ENCODE data around the gene SLC16A13.
"Not testable (repeated sequence)": the region's sequence is repeated elsewhere in the genome, so short reads cannot be mapped to it uniquely, and the experiment has no call there.

SLC16A13 gene

DNA sequence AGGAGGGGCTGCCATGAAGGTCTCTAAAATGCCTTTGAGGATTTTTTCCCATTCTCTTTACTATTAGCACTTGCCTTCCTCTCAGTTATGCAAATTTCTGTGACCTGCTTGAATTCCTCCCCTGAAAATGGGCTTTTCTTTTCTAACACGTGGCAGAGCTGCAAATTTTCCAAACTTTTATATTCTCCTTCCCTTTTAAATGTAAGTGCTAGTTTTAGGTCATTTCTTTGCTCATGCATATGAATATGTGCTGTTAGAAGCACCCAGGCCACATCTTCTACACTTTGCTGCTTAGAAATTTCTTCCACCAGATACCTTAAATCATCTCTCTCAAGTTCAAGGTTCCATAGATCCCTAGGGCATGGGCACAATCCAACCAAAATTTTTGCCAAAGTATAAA lies 32.5 kb downstream of the SLC16A13 start:
- no peak for DNase-seq

DNA sequence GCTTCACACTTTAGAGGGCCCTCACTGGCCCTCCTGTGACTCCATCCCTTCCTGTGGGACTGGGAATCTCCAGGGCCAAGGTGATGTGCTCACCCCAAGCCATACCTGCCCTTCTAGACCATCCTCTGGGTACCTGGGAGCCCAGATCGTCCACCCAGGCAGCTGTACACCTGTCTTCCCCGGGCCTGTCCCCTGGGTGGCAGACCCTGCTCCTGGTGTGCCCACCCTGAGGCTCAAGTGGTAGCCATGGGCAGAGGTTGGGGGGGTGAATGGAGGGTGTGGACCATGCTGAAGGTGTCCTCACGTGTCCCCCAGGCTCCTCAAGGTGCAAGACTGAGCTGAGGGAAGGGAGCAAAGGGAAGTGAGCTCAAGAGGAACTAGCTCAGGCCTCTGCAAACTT lies 34.9 kb downstream of the SLC16A13 start:
- DNase-seq = no peak

DNA sequence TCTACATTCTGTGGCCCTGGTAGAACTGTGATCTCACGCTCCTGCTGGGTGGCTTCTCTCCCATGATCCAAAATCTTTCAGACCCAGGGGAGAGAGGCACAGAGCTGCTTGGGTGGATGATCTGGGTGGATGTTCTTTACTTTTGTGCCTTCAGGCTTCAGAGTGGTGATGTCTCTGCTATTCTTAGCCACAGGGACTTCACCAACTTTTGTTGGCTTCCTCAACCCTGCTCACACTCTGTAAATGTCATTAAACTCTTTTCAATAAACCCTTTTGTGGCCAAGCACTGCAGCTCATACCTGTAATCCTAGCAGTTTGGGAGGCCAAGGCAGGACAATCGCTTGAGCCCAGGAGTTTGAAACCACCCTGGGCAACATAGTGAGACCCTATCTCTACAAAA lies 36.6 kb downstream of the SLC16A13 start:
- no peak for DNase-seq

DNA sequence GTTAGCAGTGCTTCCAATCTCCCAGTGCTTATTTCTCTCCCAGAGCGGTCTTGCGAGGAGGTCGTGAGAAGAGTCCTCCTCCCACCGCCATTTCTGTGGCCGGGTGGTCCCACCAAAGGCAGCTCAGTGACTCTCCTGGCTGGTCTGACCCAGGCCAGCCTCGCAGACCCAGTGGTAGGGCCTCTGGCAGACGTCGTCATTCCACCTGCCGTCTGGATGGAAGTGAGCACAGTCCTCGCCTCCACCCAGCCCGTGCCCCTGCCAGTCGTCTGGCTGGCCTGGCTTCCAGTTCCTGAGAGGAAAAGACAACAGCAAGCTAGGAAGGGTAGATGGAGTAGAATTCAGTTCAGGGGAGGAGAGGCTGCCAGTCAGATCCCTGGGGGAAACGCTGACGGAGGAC lies 39.1 kb downstream of the SLC16A13 start:
- DNase-seq = no peak

DNA sequence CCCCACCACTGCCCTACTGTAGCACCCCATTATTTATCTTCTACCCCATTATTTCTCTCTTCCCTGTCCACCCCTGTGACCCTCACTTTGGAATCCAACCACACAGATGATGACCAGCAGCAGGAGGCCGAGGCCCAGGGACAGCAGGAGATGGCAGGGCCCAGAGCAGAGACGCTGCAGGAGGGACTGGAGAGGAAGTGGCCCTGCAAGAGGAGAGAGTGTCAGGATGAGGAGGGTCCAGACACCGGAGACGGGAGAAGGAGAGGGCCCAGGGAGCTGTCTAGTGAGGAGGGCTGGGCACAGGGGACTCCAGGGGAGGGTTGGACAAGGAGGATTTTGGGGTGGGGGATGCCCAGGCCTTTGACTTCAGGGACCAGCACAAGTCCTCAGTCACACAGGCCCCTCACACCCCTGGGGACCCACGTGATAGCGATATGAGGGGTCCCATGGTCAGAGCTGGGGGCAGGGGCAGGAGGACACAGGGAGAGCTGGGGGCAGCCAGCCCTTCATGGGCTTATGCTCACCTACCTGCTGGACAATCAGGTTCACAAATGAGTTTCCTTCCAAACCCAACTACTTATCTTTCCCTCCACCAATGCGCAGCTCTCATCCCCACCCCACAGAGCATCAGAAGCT lies 42.2 kb downstream of the SLC16A13 start:
- DNase-seq = no peak

DNA sequence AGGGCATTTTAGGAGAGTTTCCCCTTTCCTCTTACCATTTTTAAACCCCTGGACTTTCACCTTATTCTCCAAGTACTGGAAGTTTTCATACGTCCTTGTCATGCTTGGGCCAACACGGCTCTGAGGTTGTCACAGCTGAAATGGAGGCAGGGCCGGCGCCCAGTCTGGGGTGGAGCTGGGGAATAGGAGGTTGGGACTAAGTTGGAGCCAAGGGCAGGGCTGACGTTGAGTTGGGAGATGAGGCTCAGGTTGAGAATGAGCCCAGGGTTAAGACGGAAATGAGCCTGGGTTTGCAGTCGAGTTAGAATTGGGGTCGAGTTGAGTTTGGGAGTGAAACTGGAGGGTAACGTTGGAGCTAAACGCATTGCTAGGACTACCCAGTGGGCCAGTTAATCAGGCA lies 42.9 kb downstream of the SLC16A13 start:
- no peak for DNase-seq

DNA sequence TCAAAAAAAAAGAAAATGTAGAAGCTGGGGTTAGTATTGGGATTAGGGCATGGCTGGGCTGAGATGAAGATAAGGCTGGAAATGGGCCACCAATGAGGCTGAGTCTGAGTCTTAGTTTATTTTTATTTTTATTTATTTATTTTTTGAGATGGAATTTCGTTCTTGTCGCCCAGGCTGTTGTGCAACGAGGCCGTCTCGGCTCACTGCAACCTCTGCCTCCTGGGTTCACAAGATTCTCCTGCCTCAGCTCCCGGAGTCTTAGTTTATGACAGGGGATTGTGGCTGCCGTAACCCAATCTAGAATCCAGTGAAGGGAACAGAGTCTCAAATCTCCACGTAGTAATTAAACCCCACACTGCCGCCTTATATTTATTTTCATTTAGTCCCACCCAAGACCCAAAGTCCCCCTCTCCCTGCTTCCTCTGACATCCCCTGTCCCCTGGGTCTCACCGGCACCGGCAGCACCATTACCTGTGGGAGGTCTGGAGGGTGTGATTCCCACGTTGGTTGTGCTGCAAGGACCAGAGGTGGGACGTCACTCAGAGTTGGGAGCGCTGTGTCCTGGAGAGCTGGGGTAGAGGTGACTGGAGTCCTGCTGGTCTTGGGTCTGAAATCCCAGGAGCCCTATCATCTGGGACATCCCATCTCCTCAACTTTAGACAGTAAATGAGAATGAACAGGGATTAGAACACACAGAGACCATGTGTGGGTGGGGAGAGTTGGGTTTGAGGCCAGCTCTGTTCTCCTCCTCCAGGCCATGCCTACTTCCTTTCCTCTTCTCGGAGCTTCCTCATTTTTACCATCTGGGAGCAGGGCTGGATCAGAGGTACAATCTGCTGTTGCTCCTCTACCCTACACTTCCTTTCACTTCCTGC lies 44.0 kb downstream of the SLC16A13 start, which contains the start of gene CLEC10A:
TSS of gene CLEC10A (minus strand) at position 671 of the 875 bp plus-strand sequence. CDS start 1,439 bp downstream, outside the sequence.
- no peak for DNase-seq

DNA sequence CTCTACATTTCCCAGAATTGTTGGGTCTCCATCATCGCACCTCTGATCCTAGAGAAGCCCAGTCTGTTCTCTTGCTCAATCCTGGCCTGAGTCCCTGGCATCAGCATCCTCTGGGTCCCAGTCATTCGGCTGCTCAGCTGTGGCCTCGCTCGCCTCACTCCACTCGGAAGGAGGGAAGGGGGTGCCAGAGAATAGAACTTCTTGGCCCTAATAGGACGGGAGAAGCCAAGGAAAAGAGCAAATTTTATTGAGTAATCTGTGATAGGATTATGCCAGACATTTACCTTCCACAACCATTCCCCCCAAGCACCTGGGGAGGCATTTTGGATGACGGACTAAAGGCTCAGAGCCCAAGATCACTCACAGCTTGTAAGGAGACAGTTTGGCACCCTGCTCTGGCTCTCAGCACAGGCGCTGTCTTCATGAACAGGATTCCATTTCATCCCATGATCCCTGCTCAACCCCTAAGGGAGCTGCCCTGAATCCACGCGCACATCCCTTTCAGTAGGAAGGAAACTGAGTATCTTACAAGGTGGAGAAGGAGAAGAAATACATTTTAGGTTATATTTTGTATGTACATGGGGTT lies 44.7 kb downstream of the SLC16A13 start:
- no peak for DNase-seq

DNA sequence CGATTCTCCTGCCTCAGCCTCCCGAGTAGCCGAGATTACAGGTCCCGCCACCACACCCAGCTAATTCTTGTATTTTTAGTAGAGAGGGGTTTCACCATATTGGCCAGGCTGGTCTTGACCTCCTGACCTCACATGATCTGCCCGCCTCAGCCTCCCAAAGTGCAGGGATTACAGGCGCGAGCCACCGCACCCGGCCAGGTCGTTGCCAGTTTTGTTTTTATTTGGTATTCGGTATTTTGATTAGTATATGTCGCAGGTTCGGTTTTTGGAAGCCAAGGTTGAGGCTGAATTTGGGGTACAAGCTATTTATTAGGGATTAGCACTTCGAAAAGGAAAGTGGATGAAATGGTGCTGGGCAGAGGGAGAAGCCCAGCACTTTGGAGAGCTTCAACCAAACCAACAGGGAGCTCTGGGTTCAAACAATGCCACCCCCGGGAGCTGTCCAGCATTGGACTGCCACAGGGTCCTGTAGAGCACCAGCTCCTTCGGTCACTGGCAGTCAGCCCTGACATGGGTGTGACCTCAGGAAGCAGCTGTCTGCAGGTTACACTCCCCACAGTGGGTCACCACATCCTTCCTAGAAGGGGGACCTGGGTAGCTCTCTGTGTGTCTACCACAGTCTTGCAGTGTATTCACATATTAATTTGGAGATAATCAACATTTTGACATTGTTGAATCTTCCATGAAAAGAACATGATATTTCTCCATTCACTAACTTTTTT lies 45.7 kb downstream of the SLC16A13 start:
- no peak for DNase-seq

DNA sequence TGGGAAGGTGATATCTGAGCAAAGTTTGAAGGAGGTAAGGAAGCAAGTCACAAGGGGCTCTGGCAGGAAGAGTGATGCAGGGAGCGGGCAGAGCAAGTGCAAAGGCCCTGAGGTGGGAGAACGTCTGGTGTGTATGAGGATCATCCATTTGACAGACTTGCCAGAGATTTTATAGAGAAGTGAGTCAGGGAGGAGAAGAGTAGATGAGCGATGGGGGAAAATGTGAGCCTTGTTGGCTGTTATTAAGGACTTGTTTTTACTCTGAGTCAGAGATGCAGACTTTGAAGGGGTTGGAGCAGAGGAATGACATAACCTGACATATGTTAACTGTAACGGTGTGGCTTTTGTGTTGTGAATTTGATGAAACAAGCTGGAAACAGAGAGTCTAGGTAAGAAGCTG lies 47.8 kb downstream of the SLC16A13 start:
- no peak for DNase-seq

DNA sequence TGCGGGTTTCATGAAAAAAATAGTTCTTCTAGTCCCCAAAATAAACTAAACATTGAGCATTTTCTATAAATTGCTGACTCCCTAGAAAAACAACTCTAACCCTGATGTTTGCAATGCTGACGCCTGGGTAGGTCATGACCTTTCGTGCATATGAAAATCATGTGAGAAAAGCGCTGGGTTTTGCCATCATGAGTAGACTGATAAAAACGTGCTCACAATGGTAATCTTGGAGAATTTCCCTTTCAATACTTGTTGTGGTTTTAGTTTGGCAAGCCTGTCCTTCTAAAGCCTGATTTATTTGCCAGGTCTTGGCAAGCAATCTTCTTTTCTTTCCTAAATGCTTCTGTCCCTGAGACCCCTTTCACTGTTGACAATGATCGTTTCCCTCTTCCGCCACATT lies 48.3 kb downstream of the SLC16A13 start:
- no peak for DNase-seq

DNA sequence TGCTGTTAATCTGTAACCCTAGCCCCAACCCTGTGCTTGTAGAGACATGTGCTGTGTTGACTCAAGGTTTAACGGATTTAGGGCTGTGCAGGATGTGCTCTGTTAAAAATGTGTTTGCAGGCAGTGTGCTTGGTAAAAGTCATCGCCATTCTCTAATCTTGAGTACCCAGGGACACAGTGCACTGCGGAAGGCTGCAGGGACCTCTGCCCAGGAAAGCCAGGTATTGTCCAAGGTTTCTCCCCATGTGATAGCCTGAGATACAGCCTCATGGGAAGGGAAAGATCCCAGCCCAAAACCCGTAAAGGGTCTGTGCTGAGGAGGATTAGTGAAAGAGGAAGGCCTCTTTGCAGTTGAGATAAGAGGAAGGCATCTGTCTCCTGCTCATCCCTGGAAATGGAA lies 52.6 kb downstream of the SLC16A13 start:
- not testable (repeated sequence) for DNase-seq

DNA sequence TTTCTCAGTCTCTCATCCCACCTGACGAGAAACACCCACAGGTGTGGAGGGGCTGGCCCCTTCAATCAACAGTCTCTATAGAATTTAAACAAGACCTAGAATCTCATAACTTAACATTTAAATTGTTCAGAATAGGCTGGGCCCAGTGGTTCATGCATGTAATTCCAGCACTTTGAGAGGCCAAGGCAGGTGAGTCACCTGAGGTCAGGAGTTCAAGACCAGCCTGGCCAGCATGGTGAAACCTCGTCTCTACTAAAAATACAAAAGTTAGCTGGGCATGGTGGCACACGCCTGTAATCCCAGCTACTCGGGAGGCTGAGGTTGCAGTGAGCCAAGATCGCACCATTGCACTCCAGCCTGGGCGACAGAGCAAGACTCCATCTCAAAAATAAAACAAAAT lies 53.8 kb downstream of the SLC16A13 start:
- not testable (repeated sequence) for DNase-seq
